ENCODE data around the gene CFAP45. TPM values are rescaled to one million over a fixed set of nuclear protein-coding genes. Genes with fewer than 3 reads are reported as not detected.
A peak's percentile ranks its signal among the peaks of the same experiment; 100 is the strongest.

Gene CFAP45
- total RNA-seq, 2 experiments from 2014 or later, result 0.63 TPM; not detected in 1

GRCh38 chr1:159923203-159924024 is 23.4 kb upstream of the CFAP45 start:
- Histone ChIP-seq H3K79me2 (ENCODE audit: insufficient read depth, low read depth, low read length) (peaks cover 47% of the 10 kb centered on the region; the same call in 1 of the 2 replicates), H3K36me3 (ENCODE audit: insufficient read depth, low read length) (peaks cover 27% of the 10 kb centered on the region), H3K4me1 (ENCODE audit: insufficient read depth, low read length, poor library complexity, severe bottlenecking) (peaks cover 43% of the 10 kb centered on the region), H4K20me1 (ENCODE audit: insufficient read depth, low read length) (no peaks in the 10 kb centered on the region), H3K9me2 (ENCODE audit: insufficient read depth, low read length) (no peaks in the 10 kb centered on the region), H2AFZ (ENCODE audit: low read length) (no peak overlapping the region), H3K9me3 (ENCODE audit: low read length) (no peaks in the 10 kb centered on the region), H3K27ac (ENCODE audit: low read depth, low read length, poor library complexity, severe bottlenecking) (peak overlapping the region; percentile 80), H3K4me2 (ENCODE audit: low read length) (peak overlapping the region; percentile 90), H3K4me3 (ENCODE audit: low read depth, low read length, poor library complexity, severe bottlenecking) (peak overlapping the region; percentile 94)
- intact Hi-C loops (cut with micrococcal nuclease; ENCODE audit: unreplicated experiment), result no loop called here
- CTCF ChIA-PET (ENCODE audit: unreplicated experiment), result no interaction called here
- peak; percentile 75 for DNase-seq (ENCODE audit: low spot score)
- POLR2A ChIA-PET, result interaction anchor here (0.8 to 2.2 kb wide), 4 partner anchors 9 to 108 kb away, joined by 3 to 6 read pairs (median 3); partner anchors contain the start of gene PIGM
- TF ChIP-seq EZH2phosphoT487 (IDR thresholded peaks at IDR 0.05; ENCODE audit: borderline replicate concordance, low read depth, low read length) (no peak), CTCF (conservative IDR thresholded peaks at IDR 0.05; ENCODE audit: low read length) (no peak)
- BruUV-seq (replicated peaks), result no TSS peak

DNA sequence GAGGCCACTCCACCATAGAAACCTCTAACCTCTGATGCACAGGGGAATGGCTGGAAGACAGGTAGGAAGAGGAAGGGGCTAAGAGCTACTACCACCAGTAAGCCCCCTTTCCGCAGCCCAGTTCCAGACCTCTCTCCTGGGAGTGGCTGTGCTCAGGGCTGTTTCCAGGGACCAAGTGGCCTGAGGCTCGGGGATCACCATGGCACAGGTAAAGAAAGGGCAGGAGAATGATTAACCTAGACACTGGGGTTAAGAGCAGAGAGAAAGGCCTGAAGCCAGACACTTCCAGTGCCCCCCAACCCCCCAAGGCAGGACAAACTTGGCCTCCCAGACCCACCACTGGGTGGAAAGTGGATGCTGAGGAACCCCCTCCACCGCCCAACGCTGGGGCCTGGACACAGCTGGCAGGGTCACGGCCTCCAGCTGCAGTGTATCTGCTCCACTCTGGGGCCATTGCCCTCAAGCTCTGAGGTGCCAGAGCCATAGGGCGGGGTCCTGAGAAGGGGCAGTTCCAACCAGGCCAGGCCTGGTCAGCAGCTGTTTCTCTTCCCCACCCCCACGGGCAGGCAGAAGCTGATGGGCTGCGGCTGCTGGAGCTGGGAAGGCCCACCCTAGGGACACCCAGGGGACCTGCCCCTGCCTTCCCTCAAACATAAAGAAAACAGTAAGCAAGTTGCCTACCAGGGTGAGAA is 22.7 kb upstream of the CFAP45 start:
- TF ChIP-seq CTCF (conservative IDR thresholded peaks at IDR 0.05; ENCODE audit: low read length), result no peak
- TF ChIP-seq EZH2phosphoT487 (IDR thresholded peaks at IDR 0.05; ENCODE audit: borderline replicate concordance, low read depth, low read length), result no peak
- Histone ChIP-seq H3K36me3 (ENCODE audit: insufficient read depth, low read length) (peaks cover 34% of the 10 kb centered on the region), H3K27ac (ENCODE audit: low read depth, low read length, poor library complexity, severe bottlenecking) (peak overlapping the region; percentile 80), H3K4me1 (ENCODE audit: insufficient read depth, low read length, poor library complexity, severe bottlenecking) (peaks cover 43% of the 10 kb centered on the region), H3K9me2 (ENCODE audit: insufficient read depth, low read length) (no peaks in the 10 kb centered on the region), H3K4me3 (ENCODE audit: low read depth, low read length, poor library complexity, severe bottlenecking) (peak overlapping the region; percentile 94), H3K4me2 (ENCODE audit: low read length) (peak overlapping the region; percentile 90), H3K79me2 (ENCODE audit: insufficient read depth, low read depth, low read length) (peaks cover 47% of the 10 kb centered on the region; the same call in 1 of the 2 replicates), H3K9me3 (ENCODE audit: low read length) (no peaks in the 10 kb centered on the region), H4K20me1 (ENCODE audit: insufficient read depth, low read length) (no peaks in the 10 kb centered on the region), H2AFZ (ENCODE audit: low read length) (no peak overlapping the region)
- intact Hi-C loops (cut with micrococcal nuclease; ENCODE audit: unreplicated experiment), result no loop called here
- ChIA-PET POLR2A (interaction anchor here (0.8 to 1.2 kb wide), 3 partner anchors 11 to 109 kb away, joined by 3 read pairs; partner anchors contain the start of gene PIGM), CTCF (ENCODE audit: unreplicated experiment) (interaction anchor here (0.6 kb wide), 1 partner anchor 57 kb away, joined by 3 read pairs; no protein-coding TSS in a partner anchor)
- peak; percentile 14 for DNase-seq (ENCODE audit: low spot score)
- no TSS peak for BruUV-seq (replicated peaks)

All from OCI-LY7 (cell line).